Suprapubic skin (tissue), 4 donors: Measurements from ENCODE around the gene GBGT1. TPM values are rescaled to one million over a fixed set of nuclear protein-coding genes. Genes with fewer than 3 reads are reported as not detected.

Source experiments
- DNase-seq, 2 donors: peaks; one replicate each; pipeline ENCODE4 v3.0.0-alpha.2; 2019; ENCODE audit warnings: low spot score in 2 of 2
- H3K27ac ChIP-seq: fragments of 200-600 bp; sonication (generic); one replicate; pipeline ENCODE4 v1.5.1; 2019
- H3K27me3 ChIP-seq: fragments of 200-600 bp; sonication (generic); one replicate; pipeline ENCODE4 v1.5.1; 2019
- H3K36me3 ChIP-seq: fragments of 200-600 bp; sonication (generic); one replicate; pipeline ENCODE4 v1.5.1; 2019
- H3K4me1 ChIP-seq: fragments of 200-600 bp; sonication (generic); one replicate; pipeline ENCODE4 v1.5.1; 2019
- H3K4me3 ChIP-seq: fragments of 200-600 bp; sonication (generic); one replicate; pipeline ENCODE4 v1.5.1; 2019; ENCODE audit warnings: mild to moderate bottlenecking
- H3K9me3 ChIP-seq: fragments of 200-600 bp; sonication (generic); one replicate; pipeline ENCODE4 v1.5.1; 2019
- POLR2A ChIP-seq, 2 donors: fragments of 450-650 bp; IDR thresholded peaks; one replicate each; pipeline ENCODE4 v1.6.1; 2017; ENCODE audit warnings: antibody characterized with exemption in 2 of 2, mild to moderate bottlenecking in 2 of 2, moderate library complexity in 2 of 2
- POLR2AphosphoS5 ChIP-seq, 3 donors: sonication (generic); formaldehyde crosslinking; IDR thresholded peaks; one replicate each; pipeline ENCODE4 v1.6.1; 2017; ENCODE audit warnings: antibody characterized with exemption in 3 of 3
- WGBS: methylation state at CpG from one replicate; pipeline ENCODE4 v1.1.5; 2018; 5-methylcytosine and 5-hydroxymethylcytosine counted together
- total RNA-seq, 4 donors: library from RNA; depleted of rRNA; stranded (reverse); fragments of >200 nt; gene quantifications; one replicate each; pipeline ENCODE4 v1.1.0, GENCODE V29; 2016
- TF ChIP-seq, protein P1 (sequence below), 2 donors: fragments of 200-600 bp in 1 of 2; fragments of 450-650 bp in 1 of 2; sonication (generic) in 1 of 2; IDR thresholded peaks; one replicate each; pipeline ENCODE4 v1.5.1; 2016 to 2019; ENCODE audit warnings: antibody characterized with exemption in 2 of 2, mild to moderate bottlenecking in 1 of 2, moderate library complexity in 1 of 2

Gene GBGT1
- total RNA-seq, 4 donors from 2014 or later: 2.6 to 14.6 (median 5.8) TPM

DNA sequence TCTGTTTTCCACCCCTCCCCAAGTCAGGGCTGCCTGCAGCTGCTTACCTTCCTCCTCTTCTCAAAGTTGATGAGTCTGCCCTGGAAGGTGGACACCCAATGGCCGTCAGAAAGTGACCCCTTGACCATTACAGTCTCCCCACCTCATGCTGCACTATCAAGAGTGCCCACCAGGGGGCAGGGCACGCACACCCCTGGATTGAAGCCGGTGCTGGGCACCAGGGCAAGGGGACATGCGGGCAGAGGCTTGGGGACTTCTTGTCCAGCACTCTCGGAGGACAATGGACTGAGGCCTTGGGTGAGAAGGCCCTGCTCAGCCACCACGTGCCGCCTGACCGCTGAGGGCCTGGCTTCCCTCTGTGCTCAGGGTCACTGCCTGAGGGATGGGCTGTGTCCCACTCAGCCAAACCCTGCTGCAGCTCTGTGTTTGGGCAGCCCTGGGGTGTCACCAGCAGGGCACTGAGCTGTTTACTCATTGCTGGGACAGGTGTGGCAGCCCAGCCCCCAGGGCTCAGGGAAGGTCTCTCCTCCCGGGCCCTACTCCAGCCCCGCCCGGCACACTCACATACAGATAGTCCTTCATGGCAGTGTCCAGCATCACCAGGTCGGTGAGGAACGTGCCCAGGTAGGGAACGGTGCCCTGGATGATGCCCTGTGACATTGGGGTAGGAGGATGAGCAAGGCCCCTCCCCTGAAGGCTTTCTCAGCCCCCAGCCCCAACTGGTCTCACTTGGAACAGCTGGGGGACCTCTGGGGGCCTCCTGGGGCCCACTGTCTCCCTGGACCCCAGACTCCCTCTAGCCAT lies 60.3 kb downstream of the GBGT1 start:
- peak overlapping the region; percentile 11 for H3K27ac ChIP-seq
- H3K27me3 ChIP-seq: no peaks in the 10 kb centered on the region
- 38% methylated on average over 9 of the region's 14 CpGs for WGBS
- no peak overlapping the region for H3K4me3 ChIP-seq
- peaks cover 100% of the 10 kb centered on the region for H3K36me3 ChIP-seq
- no peaks in the 10 kb centered on the region for H3K9me3 ChIP-seq
- peak in 1 of 3 donors; percentile 77 for TF ChIP-seq POLR2AphosphoS5 (IDR thresholded peaks at IDR 0.05)
- TF ChIP-seq, protein P1, sequence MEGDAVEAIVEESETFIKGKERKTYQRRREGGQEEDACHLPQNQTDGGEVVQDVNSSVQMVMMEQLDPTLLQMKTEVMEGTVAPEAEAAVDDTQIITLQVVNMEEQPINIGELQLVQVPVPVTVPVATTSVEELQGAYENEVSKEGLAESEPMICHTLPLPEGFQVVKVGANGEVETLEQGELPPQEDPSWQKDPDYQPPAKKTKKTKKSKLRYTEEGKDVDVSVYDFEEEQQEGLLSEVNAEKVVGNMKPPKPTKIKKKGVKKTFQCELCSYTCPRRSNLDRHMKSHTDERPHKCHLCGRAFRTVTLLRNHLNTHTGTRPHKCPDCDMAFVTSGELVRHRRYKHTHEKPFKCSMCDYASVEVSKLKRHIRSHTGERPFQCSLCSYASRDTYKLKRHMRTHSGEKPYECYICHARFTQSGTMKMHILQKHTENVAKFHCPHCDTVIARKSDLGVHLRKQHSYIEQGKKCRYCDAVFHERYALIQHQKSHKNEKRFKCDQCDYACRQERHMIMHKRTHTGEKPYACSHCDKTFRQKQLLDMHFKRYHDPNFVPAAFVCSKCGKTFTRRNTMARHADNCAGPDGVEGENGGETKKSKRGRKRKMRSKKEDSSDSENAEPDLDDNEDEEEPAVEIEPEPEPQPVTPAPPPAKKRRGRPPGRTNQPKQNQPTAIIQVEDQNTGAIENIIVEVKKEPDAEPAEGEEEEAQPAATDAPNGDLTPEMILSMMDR (IDR thresholded peaks at IDR 0.05): peak; percentile 91 to 95
- no peak for TF ChIP-seq POLR2A (IDR thresholded peaks at IDR 0.05)
- peaks cover 9% of the 10 kb centered on the region for H3K4me1 ChIP-seq
- peak in 1 of 2 donors; percentile 80 for DNase-seq

Other genes with a start within 250 kb of the GBGT1 start
- 100 to 1,000 TPM in 1 of 4 donors, 10 to 100 TPM in 3; 36.4 to 155 (median 46.6) TPM for gene TSC1, start 219.3 kb downstream of the GBGT1 start, total RNA-seq
- not detected for gene GFI1B, start 185.2 kb downstream of the GBGT1 start, total RNA-seq
- gene GTF3C5, start 132.9 kb downstream of the GBGT1 start, total RNA-seq: 100 to 1,000 TPM in 1 of 4 donors, 10 to 100 TPM in 3; 55.8 to 103 (median 63.1) TPM
- gene CEL, start 101.9 kb downstream of the GBGT1 start, total RNA-seq: 10 to 100 TPM in 1 of 4 donors, 1 to 10 TPM in 3; 5.2 to 10.7 (median 5.9) TPM
- gene RALGDS, start 42.7 kb downstream of the GBGT1 start, total RNA-seq: 100 to 1,000 TPM; 173 to 244 (median 212) TPM
- 10 to 100 TPM in 1 of 4 donors, 1 to 10 TPM in 3; 2.6 to 11.7 (median 7.1) TPM for gene OBP2B, start 45.3 kb upstream of the GBGT1 start, total RNA-seq
- gene ABO, start 111.3 kb upstream of the GBGT1 start, total RNA-seq: 10 to 100 TPM in 2 of 4 donors, 1 to 10 TPM in 2; 2.6 to 17.9 (median 7.9) TPM
- 10 to 100 TPM; 11.5 to 17.1 (median 15.8) TPM for gene SURF6, start 172.3 kb upstream of the GBGT1 start, total RNA-seq
- gene MED22, start 184.2 kb upstream of the GBGT1 start, total RNA-seq: 10 to 100 TPM; 11.5 to 27.4 (median 18.8) TPM
- gene RPL7A, start 184.3 kb upstream of the GBGT1 start, total RNA-seq: 1,000 to 10,000 TPM; 1,468 to 3,048 (median 2,531) TPM
- 10 to 100 TPM; 29.1 to 45.0 (median 33.4) TPM for gene SURF1, start 192.6 kb upstream of the GBGT1 start, total RNA-seq
- 10 to 100 TPM; 15.3 to 42.3 (median 31.2) TPM for gene SURF2, start 192.6 kb upstream of the GBGT1 start, total RNA-seq
- gene SURF4, start 212.1 kb upstream of the GBGT1 start, total RNA-seq: 100 to 1,000 TPM in 3 of 4 donors, 10 to 100 TPM in 1; 71.7 to 136 (median 118) TPM
- 1 to 10 TPM in 3 of 4 donors, not detected in 1; 1.8 to 4.2 (median 2.3) TPM for gene STKLD1, start 212.5 kb upstream of the GBGT1 start, total RNA-seq